RPMI8226 (cell line): Measurements from ENCODE around the gene DSCAML1.

ENCODE experiments used
- DNase-seq: peaks from one replicate; pipeline ENCODE4 v3.0.0-alpha.2; 2015

Gene DSCAML1

DNA sequence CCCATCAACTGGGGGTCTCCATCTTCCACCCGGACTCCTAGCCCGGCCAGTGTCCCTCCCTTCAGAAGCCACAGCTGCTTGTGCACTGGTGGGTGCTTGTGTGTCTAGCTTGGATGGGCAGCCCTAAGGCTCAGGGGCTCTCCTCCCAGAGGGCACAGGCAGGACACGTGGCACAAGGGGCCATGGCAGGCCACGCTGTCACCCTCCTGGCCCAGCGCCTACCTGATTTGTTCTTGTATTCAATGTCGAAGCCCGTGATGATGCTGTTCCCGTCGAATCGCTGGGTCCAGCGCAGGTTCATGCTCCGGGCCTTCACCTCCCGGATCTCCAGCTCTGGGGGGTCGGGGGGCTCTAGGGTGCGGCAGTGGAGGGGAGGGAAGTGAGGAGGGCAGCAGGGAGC lies 316.8 kb downstream of the DSCAML1 start:
- no peak for DNase-seq

DNA sequence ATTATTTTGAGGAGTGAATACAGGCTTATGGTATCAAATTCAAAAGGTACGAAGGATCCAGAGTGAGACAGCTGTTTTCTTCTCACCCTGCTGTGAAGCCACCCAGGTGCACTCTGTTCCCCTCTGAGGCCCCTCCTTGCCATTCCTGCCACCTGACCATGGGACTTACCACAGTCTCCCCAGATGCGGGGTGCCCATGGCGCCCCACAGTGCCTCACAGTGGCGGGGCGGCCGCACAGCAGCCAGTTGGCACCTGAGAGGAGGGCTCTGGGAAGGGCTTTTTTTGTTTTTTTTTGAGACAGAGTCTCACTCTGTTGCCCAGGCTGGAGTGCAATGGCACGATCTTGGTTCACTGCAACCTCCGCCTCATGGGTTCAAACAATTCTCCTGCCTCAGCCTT lies 317.6 kb downstream of the DSCAML1 start:
- peak; percentile 56 for DNase-seq

DNA sequence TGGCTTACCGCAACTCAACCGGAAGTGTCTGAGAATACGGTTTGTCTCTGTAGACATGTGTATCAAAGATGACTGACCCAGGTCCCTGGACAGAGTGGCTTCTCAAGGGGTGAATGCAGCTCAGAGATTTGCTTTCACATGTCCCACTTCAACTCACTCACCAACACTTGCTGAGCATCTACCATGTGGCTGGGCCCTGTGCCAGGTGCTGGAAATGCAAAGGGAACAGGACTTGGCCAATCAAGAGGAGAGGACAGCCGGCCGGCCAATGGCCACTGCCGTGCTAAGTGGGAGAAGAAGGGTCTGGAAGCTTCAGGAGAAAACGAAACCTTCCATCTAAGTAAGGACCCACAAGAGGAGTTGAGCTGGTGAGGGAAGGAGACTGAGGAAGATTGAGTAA lies 318.1 kb downstream of the DSCAML1 start:
- no peak for DNase-seq

DNA sequence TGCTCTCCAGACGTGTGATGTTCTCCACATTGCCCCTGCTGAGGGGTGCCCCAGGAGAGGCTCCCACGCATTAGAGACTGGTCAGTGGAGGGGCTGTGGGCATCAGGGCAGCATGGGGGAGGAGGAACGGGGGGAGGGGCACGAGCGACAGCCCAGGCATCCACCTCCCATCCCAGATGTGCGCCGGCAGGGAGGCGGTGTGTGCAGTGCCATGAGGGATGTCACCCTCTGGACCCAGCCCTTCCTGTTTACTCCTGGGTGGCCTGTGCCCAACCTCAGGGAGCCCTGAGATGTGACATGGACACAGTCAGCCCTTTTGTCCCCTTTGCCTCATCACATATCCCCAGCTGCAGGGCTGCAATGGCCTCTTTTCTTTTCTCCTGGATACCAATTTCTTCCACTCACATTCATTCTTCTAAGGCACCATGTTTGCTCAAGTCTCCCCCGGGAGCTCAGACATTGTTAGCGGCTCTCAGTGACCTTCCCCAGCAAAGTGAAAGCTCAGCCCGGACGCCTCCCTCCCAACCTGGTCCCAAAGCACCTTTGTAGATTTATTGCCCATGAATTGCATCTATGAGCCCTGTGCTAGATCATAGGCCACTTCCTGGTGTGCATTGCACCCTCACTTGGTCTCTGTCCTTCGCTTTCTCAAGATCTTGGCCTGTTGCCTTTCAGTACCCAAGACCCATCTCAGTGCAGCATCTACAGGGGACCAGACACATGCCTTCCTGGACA lies 318.7 kb downstream of the DSCAML1 start:
- no peak for DNase-seq

DNA sequence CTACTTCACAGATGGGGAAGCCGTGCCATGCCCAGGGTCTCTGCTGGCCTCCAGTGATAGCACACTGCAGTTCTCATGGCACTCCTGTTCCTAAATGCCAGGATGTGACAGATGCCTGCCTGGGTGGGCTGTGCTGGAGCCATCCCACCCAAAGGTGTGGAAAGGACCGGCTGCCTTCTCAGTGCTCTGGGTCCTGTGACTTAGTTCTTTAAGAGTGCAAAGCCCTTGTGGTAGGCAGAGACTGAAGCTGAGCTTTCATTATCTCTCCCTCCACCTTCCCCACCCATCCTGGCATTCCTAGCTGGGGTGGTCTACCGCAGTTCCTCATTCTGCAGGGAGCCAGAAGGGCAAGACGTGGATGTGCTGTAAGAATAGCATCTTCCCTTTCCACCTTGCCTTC lies 319.3 kb downstream of the DSCAML1 start:
- DNase-seq = no peak

DNA sequence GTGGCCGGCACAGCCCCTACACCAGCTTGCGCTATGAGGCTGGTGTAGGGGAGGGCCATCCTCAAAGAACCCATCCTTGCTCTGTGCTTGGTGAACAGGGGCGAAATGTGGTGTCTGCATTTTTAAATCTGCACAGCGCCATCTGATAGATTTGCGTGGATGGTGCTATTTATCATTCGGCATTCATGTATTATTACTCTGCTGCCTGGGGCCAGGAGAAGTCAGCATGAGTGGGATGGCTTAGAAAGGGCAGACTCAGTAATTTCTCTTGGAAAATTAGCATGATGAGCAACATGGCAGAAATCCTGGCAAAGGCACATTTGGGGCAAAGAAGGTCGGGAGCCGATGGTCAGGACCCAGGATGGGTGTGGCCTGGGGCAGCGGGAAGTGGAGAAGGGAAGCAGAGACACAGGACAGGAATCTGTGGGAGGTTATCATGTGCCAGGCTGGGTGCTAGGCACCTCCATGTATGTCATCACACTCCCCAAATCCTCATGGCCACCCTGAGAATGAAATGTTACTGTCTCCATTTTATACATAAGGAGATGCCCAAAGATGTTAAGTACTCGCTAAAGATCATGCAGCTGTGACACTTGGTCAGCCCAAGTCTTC lies 320.4 kb downstream of the DSCAML1 start:
- no peak for DNase-seq

DNA sequence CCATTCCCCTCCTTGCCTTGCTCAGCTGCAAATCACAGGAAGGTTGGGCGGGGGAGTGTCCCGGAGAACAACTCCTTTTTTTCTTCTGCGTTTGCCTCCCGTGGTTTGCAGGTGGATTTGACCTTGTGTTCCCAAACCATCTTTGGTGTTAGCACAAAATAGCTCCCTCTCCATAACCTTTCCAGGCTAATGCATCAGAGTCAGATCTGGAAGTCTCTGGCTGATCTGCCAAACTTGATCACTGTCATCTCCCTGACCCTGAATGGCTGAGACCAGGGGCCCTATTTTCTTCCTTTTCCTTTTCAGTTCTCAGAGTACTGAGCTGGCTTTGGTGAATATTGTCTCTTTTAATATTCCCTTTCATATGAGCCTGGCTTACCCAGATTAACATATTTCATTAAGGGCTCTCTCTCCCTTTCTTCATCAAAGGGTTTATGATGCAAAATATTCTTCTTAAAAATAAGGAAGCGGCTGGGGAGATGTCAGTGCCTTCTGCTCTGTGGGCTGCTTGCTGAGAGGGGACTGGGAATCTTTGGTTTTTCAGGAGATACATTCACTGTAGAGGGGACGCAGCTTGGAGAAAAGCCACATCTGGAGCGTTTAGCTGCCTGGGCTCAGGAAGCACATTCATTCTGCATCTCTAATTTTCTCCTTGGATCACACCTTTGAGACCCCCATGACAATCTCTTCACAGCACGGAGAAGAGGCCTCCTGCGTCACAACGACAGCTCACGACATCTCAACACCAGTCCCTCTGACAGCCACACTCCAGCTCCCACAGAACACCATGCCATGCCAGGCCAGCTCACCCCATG lies 321.1 kb downstream of the DSCAML1 start:
- no peak for DNase-seq

DNA sequence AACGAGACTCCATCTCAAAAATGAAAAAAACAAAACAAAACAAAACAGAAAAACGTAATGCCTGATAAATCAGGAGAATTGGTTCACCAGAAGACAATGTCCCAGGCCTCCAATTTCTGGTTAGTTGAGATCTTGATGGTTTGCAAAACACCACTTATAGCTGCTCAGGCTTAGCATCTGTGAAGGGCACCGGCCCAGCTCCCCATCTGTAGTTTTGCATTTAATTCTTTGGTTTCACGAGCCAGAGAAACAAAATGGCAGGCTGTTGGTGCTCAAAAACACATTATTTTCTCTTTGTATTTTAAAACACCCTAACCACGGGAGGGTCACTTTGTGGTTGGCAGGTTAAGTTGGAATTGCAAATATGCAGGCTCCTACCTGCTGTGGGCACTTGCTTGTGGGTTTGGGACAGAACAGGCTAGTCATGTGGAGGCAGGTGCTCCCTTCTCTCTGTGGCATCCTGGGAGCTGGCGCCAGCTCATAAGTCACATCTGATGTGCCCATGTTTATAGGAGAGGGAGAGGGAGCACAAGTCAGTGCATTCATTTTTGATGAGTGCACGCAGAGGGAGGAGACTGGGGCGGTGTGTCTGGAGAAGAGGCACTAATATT lies 323.4 kb downstream of the DSCAML1 start:
- peak; percentile 40 for DNase-seq

DNA sequence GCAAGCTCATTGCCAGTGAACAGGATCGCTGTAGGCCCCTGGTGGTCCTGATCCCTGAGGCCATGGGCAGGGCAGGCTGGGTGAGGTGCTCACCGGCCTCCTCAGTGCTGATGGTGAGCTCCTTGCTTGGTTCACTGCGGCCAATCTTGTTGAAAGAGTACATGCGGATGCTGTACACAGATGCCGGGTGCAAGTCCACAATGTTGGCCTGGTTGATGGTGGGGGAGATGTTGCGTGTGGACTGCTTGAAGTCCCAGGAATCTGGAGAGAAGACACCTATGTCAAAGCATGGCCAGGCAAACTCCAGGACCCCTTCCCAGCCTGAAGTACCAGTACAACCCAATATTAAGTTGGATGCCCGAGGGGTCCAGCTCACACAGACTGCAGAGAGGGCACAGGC lies 325.2 kb downstream of the DSCAML1 start:
- no peak for DNase-seq

DNA sequence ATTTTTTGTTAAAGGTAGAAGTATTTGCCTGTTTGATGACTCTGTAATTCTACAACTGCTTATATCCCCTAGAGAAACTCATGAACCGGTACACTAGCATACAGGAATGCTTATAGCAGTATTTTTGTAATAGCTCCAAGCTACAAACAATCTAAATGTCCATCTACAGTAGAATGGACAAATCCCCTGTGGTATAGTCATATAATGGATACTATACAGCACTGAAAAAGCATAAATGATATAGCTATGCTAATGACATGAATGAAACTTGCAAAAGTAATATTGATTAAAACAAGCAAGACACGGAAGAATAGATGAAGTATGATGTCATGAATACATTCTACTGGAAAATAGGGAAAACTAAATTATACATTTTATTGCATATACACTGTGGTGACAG lies 326.4 kb downstream of the DSCAML1 start:
- no peak for DNase-seq

DNA sequence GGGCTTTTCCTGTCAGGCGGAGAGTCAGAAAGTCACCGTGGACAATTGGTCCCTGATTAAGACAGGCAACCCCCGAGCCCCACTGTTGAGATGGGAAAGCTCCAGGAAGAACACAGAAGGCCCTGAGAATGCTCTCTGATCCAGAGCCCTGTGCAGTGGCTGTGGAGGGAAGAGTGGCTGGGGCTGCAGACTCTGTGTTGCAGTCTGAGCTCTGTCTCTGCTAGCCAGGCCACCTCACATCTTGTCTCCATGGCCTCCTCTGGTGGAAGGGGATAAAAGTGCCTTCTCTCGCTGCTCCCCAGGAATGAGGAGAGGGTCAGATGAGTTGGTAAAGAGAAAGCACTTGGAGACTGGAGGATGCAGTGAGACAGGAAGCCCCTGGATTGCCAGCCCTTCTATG lies 328.1 kb downstream of the DSCAML1 start:
- peak; percentile 23 for DNase-seq

DNA sequence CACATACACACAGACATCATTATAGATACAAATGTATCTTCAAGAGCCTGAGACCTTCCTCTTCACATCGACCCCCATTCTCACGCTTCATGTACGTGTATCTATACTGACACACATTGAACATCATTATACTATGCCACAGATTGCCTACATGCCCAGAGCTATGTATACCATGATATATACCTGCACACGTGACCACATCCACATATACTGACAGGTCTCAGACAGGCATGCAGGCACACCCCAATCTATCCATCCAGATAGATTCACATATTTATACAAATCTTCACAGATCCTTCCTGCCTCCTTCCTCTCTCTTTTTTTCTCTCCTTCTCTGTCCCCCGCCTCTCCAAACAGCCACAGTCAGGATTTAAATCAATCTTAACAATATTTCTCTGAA lies 329.2 kb downstream of the DSCAML1 start:
- no peak for DNase-seq

DNA sequence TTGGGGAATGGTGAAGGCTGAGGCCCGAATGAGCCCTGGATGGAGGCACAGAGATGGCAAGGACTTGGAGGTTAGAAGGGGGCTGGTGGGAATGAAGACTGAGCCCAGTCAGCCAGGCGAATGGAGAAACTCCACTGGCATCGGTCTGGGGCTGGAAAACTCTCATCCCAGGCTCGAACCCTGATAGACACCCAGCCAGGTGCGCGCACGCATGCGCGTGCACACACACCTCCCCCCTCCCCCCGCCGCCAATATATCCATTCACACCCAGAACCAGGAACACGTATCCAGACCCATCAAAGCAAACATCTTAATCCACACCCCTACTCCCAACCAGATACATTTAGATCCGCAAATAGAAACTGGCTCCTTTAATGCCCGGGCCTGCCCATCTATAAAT lies 330.1 kb downstream of the DSCAML1 start:
- DNase-seq = no peak

DNA sequence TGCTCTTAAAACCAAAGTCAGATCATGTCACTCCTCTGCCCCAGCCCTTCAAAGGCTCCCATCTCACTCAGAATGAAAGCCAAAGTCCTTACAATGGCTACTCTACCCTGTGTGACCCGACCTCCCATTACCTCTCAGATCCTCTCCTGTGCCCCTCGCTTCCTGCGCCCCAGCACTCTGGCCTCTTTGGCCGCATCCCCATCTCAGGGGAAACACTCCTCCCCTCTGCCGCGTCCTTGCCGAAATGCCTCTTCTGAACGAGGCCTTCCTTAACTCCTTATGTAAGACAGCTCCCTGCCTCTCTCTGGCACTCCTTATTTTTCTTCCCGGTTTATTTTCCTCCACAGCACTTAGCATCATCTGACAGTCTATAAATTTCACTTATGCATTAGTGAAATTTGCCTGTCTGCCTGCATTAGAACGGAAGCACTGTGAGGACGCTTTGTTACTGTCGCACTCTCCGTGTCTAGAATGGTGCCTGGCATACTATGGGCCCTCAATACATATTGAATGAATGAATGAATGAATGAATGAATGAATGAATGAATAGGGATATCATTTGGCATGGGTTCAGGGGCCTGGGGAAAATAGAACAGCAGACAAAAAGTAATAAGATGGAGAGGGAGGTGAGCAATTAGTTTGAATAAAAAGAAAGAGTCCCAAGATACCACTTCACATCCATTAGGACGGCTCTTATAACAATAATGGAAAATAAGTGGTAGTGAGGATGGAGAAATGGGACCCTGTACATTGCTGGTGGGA lies 331.6 kb downstream of the DSCAML1 start:
- no peak for DNase-seq

DNA sequence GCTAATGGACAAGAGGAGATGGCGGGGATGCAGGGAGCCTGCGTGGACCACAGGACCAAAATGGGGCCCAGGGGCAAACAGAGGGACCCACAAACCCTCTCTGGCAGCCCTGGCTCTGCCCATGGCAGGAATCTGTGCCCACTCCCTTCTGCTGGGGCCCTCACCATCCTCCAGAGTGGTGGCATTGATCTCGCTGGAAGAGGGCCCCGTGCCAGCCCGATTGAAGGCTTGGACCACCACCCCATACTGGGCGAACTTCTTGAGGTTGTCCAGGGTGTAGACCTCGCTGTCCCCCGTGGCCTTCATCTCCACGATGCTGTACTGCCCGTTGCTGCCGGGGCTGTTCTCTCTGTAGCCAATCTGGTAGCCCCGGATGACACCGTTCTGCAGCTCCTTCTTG lies 332.2 kb downstream of the DSCAML1 start:
- no peak for DNase-seq

DNA sequence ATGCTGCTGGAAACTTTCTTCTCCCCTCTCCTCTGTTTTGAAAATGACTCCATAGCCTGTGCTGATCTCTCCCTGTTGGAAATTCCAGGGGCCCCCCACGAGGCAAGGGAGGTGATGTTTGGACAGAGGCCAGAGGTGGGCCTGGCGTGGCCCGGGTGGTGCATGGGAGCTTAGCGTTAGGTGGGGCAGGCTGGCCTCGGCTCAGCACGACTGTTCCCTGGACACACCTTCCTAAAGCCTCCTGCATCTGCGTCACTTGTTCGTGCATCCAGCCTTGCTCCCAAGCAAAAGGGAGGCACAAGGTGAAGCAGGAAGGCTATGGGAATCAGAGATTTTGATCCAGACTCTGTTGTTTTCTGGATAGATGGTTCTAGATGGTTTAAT lies 334.2 kb downstream of the DSCAML1 start:
- no peak for DNase-seq

DNA sequence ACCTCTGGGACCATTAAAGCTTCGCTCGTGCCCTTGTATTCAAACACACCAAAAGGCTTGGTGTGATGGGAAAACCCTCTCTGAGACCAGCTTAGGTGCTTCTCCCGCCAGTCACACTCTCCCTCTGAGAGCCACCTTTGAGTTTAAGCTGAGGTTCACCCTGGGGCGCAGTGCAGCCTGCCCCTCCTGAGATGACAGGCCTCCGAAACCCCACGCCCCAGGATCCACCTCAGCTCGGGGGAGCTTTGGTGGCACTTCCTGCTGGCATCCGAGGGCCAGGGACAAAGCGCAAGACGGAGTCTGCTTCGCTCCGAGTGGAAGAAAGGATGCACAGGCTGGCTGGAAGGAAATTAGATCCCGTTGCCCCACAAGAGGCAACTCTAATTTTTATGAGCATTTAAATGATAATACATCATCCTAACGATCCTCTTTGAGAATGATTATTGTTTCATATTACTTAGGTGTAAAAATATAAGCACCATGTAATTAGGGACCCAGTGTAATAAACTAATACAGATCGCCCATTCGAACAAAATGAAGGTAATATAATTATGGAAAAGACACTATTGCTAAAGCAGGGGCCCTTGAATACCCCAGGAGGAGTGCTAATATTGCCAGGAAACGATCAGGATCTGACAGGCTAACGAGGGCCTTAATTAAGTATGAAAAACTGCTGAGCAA lies 334.7 kb downstream of the DSCAML1 start:
- no peak for DNase-seq

DNA sequence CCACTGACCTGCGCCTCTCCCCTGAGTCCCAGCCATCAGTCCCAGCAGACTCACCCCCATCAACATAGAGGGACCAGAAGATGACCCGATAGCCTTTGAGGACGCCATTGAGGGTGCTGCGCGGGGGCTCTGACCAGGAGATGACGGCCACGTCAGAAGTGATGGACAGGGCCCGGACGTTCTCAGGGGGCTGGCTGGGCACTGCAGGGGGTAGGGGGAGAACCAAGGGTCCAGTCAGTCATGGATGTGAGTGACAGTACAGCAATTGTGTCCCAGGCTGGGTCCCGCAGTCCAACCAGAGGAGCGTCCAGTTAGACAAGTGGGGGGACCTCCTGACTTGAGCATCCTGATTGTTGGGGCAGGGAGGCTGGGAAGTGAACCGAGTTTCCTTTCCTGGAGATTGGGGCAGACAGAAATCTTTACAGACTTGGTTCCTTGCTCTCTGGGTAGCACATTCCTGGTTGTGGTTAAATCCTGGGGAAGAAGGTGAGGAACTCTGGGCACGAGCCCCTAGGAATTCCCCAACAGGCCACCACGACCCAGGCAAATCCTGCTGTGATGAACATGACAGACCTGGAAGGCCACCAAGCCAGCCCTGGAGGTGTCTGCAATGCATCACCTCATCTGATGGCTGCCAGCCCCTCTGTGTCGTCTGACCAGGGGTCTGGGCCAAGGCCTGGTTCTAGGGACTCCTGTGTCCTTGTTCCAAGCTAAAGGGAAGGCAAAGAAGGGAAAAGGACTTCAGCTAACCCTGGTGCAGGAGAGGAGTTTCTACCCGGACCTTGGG lies 335.4 kb downstream of the DSCAML1 start:
- no peak for DNase-seq

DNA sequence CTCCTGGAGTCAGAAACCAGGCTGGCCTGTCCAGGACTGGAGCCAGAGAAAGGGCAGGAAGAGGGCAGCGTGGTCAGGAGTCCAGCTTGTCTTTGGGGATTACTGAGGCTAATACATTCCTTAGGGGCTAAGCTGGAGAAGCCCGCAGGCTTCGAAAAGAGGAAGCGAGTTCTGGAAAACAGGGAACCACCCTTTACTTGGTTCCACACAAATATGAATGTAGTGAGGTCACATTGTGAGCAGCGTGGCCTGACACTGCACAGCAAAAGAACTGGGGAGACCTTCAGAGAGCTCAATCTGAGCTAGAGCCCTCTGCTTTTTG lies 337.1 kb downstream of the DSCAML1 start:
- no peak for DNase-seq

DNA sequence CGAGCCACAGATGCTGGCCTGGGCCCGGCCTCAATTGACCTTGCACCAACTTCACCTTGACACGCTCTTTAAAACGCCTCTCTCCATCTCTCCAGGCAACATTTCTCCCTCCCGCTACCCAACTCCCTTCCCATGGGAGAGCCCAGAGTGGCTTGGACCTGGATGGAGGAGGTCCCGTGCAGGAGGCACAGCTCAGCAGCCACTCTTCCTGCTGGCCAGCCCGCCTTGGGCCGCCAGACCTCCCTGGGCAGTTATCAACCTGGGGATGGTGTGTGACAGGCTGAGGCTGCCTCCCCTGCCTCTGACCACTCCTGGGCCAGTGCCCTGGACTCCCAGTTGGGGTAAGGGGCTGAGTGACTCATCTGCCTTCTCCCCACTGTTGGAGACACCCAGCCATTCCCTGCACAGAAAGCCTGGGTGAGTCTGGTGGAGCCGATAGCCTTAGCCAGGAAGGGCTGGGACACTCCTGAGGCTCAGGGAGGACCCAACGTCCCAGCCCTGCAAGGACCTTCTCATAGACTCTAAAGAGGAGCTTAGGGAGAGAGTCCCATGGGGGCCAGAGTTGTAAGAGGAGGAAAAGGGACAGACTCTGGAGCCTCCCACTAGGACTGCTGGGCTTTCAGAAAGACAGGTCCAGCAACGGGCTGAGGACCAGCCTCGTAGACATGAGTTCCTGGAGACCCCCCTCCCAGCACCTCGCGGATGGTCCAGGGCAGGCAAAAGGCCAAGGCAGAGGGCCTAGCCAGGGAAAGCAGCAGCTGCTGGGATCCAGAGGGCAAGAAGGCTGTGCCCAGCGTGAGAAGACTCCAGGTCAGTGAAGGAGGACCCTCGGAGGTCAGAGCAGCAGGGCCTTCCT lies 337.7 kb downstream of the DSCAML1 start:
- DNase-seq = no peak
